ENCODE measurements around the gene SHF.

GRCh38 chr15:45140557-45141250, 47.1 kb downstream of the SHF start:
- TF ChIP-seq EZH2 (IDR thresholded peaks at IDR 0.05; ENCODE audit: insufficient read depth, low read length) = no peak
- TF ChIP-seq, protein P1, sequence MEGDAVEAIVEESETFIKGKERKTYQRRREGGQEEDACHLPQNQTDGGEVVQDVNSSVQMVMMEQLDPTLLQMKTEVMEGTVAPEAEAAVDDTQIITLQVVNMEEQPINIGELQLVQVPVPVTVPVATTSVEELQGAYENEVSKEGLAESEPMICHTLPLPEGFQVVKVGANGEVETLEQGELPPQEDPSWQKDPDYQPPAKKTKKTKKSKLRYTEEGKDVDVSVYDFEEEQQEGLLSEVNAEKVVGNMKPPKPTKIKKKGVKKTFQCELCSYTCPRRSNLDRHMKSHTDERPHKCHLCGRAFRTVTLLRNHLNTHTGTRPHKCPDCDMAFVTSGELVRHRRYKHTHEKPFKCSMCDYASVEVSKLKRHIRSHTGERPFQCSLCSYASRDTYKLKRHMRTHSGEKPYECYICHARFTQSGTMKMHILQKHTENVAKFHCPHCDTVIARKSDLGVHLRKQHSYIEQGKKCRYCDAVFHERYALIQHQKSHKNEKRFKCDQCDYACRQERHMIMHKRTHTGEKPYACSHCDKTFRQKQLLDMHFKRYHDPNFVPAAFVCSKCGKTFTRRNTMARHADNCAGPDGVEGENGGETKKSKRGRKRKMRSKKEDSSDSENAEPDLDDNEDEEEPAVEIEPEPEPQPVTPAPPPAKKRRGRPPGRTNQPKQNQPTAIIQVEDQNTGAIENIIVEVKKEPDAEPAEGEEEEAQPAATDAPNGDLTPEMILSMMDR (IDR thresholded peaks at IDR 0.05; ENCODE audit: insufficient read depth, low read depth, low read length) = no peak
